Measurements from ENCODE around the gene TMC7. TPM values are rescaled to one million over a fixed set of nuclear protein-coding genes. Genes with fewer than 3 reads are reported as not detected.

Gene TMC7
- total RNA-seq, 1 donor from 2014 or later: 3.1 TPM

GRCh38 chr16:19067349-19068236, 83.9 kb downstream of the TMC7 start, which contains the start of gene COQ7:
COQ7 (plus strand) TSS chr16:19067614; CDS start chr16:19067665, 51 bp downstream.
- H3K36me3 ChIP-seq (ENCODE audit: control insufficient read depth in 3 of 3, insufficient read depth in 3 of 3, low read length in 3 of 3): peaks cover 5 to 12% (median 9%) of the 10 kb centered on the region in 3 donors
- peak within 1 kb of the TSS; percentile 84 to 99 (median 98) for H3K9ac ChIP-seq (ENCODE audit: low read depth in 1 of 3, low read length in 3 of 3)
- peak within 1 kb of the TSS; percentile 78 to 96 (median 96) for H3K4me3 ChIP-seq (ENCODE audit: low read length in 3 of 3)
- no peaks in the 10 kb centered on the region for H3K27me3 ChIP-seq (ENCODE audit: control insufficient read depth in 3 of 3, insufficient read depth in 3 of 3, low read length in 3 of 3)
- H3K27ac ChIP-seq (ENCODE audit: low read depth, low read length): peak within 1 kb of the TSS; percentile 99
- no peaks in the 10 kb centered on the region for H3K9me3 ChIP-seq (ENCODE audit: control insufficient read depth in 3 of 3, low read length in 3 of 3)
- H3K4me1 ChIP-seq (ENCODE audit: control insufficient read depth in 3 of 3, insufficient read depth in 3 of 3, low read length in 3 of 3): peaks cover 0 to 8% (median 2%) of the 10 kb centered on the region in 3 donors

- Histone ChIP-seq H3K4me3 (ENCODE audit: low read length in 3 of 3) (peak overlapping the region; percentile 78 to 96 (median 96)), H3K36me3 (ENCODE audit: control insufficient read depth in 3 of 3, insufficient read depth in 3 of 3, low read length in 3 of 3) (peaks cover 10 to 15% (median 11%) of the 10 kb centered on the region in 3 donors), H3K4me1 (ENCODE audit: control insufficient read depth in 3 of 3, insufficient read depth in 3 of 3, low read length in 3 of 3) (peaks cover 1 to 8% (median 4%) of the 10 kb centered on the region in 3 donors), H3K27me3 (ENCODE audit: control insufficient read depth in 3 of 3, insufficient read depth in 3 of 3, low read length in 3 of 3) (no peaks in the 10 kb centered on the region), H3K27ac (ENCODE audit: low read depth, low read length) (peak overlapping the region; percentile 99), H3K9ac (ENCODE audit: low read depth in 1 of 3, low read length in 3 of 3) (peak overlapping the region; percentile 84 to 99 (median 98)), H3K9me3 (ENCODE audit: control insufficient read depth in 3 of 3, low read length in 3 of 3) (no peaks in the 10 kb centered on the region)
Measured at GRCh38 chr16:19068237-19068815, 84.6 kb downstream of the TMC7 start.

DNA sequence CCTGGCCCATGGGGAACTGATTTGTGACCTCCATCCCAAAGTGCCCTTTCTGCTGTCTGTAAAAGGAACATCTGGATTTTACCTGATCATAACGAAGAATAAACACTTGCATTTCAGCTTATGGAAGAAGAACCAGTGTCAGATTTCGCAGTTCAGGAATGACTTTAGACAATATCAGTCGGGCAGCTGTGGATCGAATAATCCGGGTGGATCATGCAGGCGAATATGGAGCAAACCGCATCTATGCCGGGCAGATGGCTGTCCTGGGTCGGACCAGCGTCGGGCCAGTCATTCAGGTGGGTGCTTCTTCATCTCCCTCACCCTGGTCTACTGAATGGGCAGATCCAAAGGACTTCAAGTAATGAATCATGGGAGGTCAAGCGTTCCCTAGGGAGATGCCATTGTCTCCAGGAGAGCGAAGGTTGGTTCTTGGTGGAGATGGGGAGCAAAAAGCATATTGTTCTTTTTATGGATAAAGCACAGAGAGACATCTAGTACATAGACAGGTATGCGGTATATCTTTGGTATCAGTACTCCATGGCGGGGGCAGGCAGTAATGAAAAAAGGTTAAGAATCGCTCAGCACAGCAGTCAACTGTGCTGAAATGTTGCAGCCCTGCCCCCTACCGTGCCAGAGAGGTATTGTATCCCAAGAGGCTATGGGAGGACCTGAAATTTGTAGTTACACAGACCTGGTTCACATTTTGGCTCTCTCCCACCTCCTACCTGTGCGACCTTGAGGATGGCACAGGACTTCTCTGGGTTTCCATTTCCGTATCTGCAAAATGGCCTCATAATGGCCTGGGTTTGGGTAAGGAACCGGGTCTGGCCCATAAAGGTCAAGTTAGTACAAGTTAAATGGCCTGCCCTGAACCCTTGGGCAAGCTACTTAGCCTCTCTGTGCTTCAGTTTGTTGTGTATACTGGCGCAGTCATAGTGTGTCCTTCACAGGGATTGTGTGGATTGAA, 88.4 kb downstream of the TMC7 start:
- H3K4me3 ChIP-seq (ENCODE audit: low read length in 3 of 3): no peak overlapping the region
- no peak overlapping the region for H3K9ac ChIP-seq (ENCODE audit: low read depth in 1 of 3, low read length in 3 of 3)
- H3K27ac ChIP-seq (ENCODE audit: low read depth, low read length): no peak overlapping the region
- H3K4me1 ChIP-seq (ENCODE audit: control insufficient read depth in 3 of 3, insufficient read depth in 3 of 3, low read length in 3 of 3): peaks cover 11 to 18% (median 17%) of the 10 kb centered on the region in 3 donors
- H3K27me3 ChIP-seq (ENCODE audit: control insufficient read depth in 3 of 3, insufficient read depth in 3 of 3, low read length in 3 of 3): no peaks in the 10 kb centered on the region
- peaks cover 16 to 29% (median 22%) of the 10 kb centered on the region in 3 donors for H3K36me3 ChIP-seq (ENCODE audit: control insufficient read depth in 3 of 3, insufficient read depth in 3 of 3, low read length in 3 of 3)
- no peaks in the 10 kb centered on the region for H3K9me3 ChIP-seq (ENCODE audit: control insufficient read depth in 3 of 3, low read length in 3 of 3)

DNA sequence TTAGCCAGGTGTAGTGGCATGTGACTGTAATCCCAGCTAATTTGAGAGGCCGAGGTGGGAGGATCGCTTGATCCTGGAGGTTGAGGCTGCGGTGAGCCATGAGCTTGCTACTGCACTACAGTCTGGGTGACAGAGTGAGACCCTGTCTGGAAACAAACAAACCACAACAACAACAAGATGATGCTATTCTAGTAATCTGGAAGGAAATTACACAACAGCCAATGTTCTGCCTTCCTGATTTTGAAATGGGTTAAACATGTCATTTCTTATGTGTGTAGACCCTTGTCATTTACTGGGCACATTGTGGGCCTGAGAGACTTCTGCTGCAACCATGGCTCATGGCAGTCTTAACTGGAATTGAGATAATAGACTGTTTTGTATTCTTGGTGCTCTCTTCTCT, 89.6 kb downstream of the TMC7 start:
- Histone ChIP-seq H3K4me3 (ENCODE audit: low read length in 3 of 3) (no peak overlapping the region), H3K9ac (ENCODE audit: low read depth in 1 of 3, low read length in 3 of 3) (no peak overlapping the region), H3K36me3 (ENCODE audit: control insufficient read depth in 3 of 3, insufficient read depth in 3 of 3, low read length in 3 of 3) (peaks cover 16 to 37% (median 28%) of the 10 kb centered on the region in 3 donors), H3K27ac (ENCODE audit: low read depth, low read length) (peak overlapping the region; percentile 39), H3K27me3 (ENCODE audit: control insufficient read depth in 3 of 3, insufficient read depth in 3 of 3, low read length in 3 of 3) (no peaks in the 10 kb centered on the region), H3K9me3 (ENCODE audit: control insufficient read depth in 3 of 3, low read length in 3 of 3) (no peaks in the 10 kb centered on the region), H3K4me1 (ENCODE audit: control insufficient read depth in 3 of 3, insufficient read depth in 3 of 3, low read length in 3 of 3) (peaks cover 11 to 21% (median 20%) of the 10 kb centered on the region in 3 donors)

GRCh38 chr16:19073863-19074262, 90.1 kb downstream of the TMC7 start:
- Histone ChIP-seq H3K4me1 (ENCODE audit: control insufficient read depth in 3 of 3, insufficient read depth in 3 of 3, low read length in 3 of 3) (peaks cover 6 to 21% (median 20%) of the 10 kb centered on the region in 3 donors), H3K4me3 (ENCODE audit: low read length in 3 of 3) (no peak overlapping the region), H3K9me3 (ENCODE audit: control insufficient read depth in 3 of 3, low read length in 3 of 3) (no peaks in the 10 kb centered on the region), H3K36me3 (ENCODE audit: control insufficient read depth in 3 of 3, insufficient read depth in 3 of 3, low read length in 3 of 3) (peaks cover 21 to 42% (median 30%) of the 10 kb centered on the region in 3 donors), H3K27me3 (ENCODE audit: control insufficient read depth in 3 of 3, insufficient read depth in 3 of 3, low read length in 3 of 3) (no peaks in the 10 kb centered on the region), H3K9ac (ENCODE audit: low read depth in 1 of 3, low read length in 3 of 3) (no peak overlapping the region), H3K27ac (ENCODE audit: low read depth, low read length) (peak overlapping the region; percentile 71)

- Histone ChIP-seq H3K9me3 (ENCODE audit: control insufficient read depth in 3 of 3, low read length in 3 of 3) (no peaks in the 10 kb centered on the region), H3K36me3 (ENCODE audit: control insufficient read depth in 3 of 3, insufficient read depth in 3 of 3, low read length in 3 of 3) (peaks cover 24 to 50% (median 39%) of the 10 kb centered on the region in 3 donors), H3K27ac (ENCODE audit: low read depth, low read length) (peak overlapping the region; percentile 71)
Measured at GRCh38 chr16:19075511-19075910, 91.8 kb downstream of the TMC7 start.

DNA sequence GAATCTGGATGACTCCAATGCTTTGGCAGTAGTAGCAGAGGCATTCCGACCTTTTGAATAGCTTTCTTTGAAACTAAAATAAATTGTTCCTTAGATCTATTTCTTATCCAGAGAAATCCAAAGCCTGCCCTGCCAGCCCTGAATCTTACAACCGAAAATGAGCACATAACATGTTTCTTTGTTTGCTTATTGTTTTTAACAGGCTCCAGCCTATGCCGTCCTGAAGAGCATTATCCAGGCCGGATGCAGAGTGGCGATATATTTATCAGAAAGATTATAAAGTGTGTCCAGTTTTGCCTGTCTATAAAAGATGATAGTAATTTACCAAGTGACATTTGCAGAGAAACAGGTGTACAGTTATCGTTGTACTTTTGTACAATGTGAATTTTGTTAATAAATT, 94.1 kb downstream of the TMC7 start:
- H3K9ac ChIP-seq (ENCODE audit: low read depth in 1 of 3, low read length in 3 of 3): no peak overlapping the region
- H3K9me3 ChIP-seq (ENCODE audit: control insufficient read depth in 3 of 3, low read length in 3 of 3): no peaks in the 10 kb centered on the region
- H3K4me3 ChIP-seq (ENCODE audit: low read length in 3 of 3): no peak overlapping the region
- peaks cover 3 to 20% (median 19%) of the 10 kb centered on the region in 3 donors for H3K4me1 ChIP-seq (ENCODE audit: control insufficient read depth in 3 of 3, insufficient read depth in 3 of 3, low read length in 3 of 3)
- no peaks in the 10 kb centered on the region for H3K27me3 ChIP-seq (ENCODE audit: control insufficient read depth in 3 of 3, insufficient read depth in 3 of 3, low read length in 3 of 3)
- H3K36me3 ChIP-seq (ENCODE audit: control insufficient read depth in 3 of 3, insufficient read depth in 3 of 3, low read length in 3 of 3): peaks cover 19 to 45% (median 36%) of the 10 kb centered on the region in 3 donors
- H3K27ac ChIP-seq (ENCODE audit: low read depth, low read length): no peak overlapping the region

More at GRCh38 chr16:19075511-19075910, 91.8 kb downstream of the TMC7 start:
- no peak overlapping the region for H3K9ac ChIP-seq (ENCODE audit: low read depth in 1 of 3, low read length in 3 of 3)
- no peak overlapping the region for H3K4me3 ChIP-seq (ENCODE audit: low read length in 3 of 3)
- H3K4me1 ChIP-seq (ENCODE audit: control insufficient read depth in 3 of 3, insufficient read depth in 3 of 3, low read length in 3 of 3): peaks cover 3 to 21% (median 20%) of the 10 kb centered on the region in 3 donors
- no peaks in the 10 kb centered on the region for H3K27me3 ChIP-seq (ENCODE audit: control insufficient read depth in 3 of 3, insufficient read depth in 3 of 3, low read length in 3 of 3)

DNA sequence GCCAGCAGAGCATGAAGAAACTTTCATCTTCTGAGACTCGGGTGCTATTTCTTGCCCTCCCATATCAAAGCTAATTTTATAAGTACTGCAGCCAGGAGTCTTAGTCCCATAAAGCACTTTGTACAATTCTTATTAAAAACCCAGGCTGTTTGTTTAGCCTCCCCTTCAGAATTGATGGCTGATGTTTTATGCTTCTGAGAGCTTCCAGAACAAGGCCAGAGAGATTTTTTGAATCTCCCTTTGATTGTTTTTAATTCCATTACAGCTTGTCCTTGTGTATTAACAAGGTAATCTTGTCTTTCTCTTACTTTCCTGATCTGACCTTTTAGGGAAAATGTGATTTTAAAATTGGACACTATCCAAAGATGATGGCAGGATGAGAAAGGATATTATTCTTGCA, 99.9 kb downstream of the TMC7 start:
- no peak overlapping the region for H3K9ac ChIP-seq (ENCODE audit: low read depth in 1 of 3, low read length in 3 of 3)
- peaks cover 8 to 11% (median 11%) of the 10 kb centered on the region in 3 donors for H3K4me1 ChIP-seq (ENCODE audit: control insufficient read depth in 3 of 3, insufficient read depth in 3 of 3, low read length in 3 of 3)
- H3K27me3 ChIP-seq (ENCODE audit: control insufficient read depth in 3 of 3, insufficient read depth in 3 of 3, low read length in 3 of 3): no peaks in the 10 kb centered on the region
- no peak overlapping the region for H3K4me3 ChIP-seq (ENCODE audit: low read length in 3 of 3)
- H3K27ac ChIP-seq (ENCODE audit: low read depth, low read length): no peak overlapping the region
- peaks cover 8 to 19% (median 18%) of the 10 kb centered on the region in 3 donors for H3K36me3 ChIP-seq (ENCODE audit: control insufficient read depth in 3 of 3, insufficient read depth in 3 of 3, low read length in 3 of 3)
- H3K9me3 ChIP-seq (ENCODE audit: control insufficient read depth in 3 of 3, low read length in 3 of 3): no peaks in the 10 kb centered on the region

- H3K4me1 ChIP-seq (ENCODE audit: control insufficient read depth in 3 of 3, insufficient read depth in 3 of 3, low read length in 3 of 3): peaks cover 8 to 11% (median 11%) of the 10 kb centered on the region in 3 donors
- H3K36me3 ChIP-seq (ENCODE audit: control insufficient read depth in 3 of 3, insufficient read depth in 3 of 3, low read length in 3 of 3): peaks cover 4 to 14% (median 14%) of the 10 kb centered on the region in 3 donors
- H3K27me3 ChIP-seq (ENCODE audit: control insufficient read depth in 3 of 3, insufficient read depth in 3 of 3, low read length in 3 of 3): no peaks in the 10 kb centered on the region
- H3K4me3 ChIP-seq (ENCODE audit: low read length in 3 of 3): no peak overlapping the region
- no peak overlapping the region for H3K9ac ChIP-seq (ENCODE audit: low read depth in 1 of 3, low read length in 3 of 3)
- H3K9me3 ChIP-seq (ENCODE audit: control insufficient read depth in 3 of 3, low read length in 3 of 3): no peaks in the 10 kb centered on the region
- H3K27ac ChIP-seq (ENCODE audit: low read depth, low read length): no peak overlapping the region
Measured at GRCh38 chr16:19084139-19084538, 100.4 kb downstream of the TMC7 start.
